Panc1 (cell line): ENCODE results near the gene RBMS3. TPM values are rescaled to one million over a fixed set of nuclear protein-coding genes. Genes with fewer than 3 reads are reported as not detected.

Source experiments
- ATAC-seq: fragments of 200-7000 bp; cut with Tn5 transposase; 2 replicates; pipeline ENCODE4 v1.9.1; 2020; ENCODE audit warnings: mild to moderate bottlenecking, moderate library complexity
- BruUV-seq: library from RNA; stranded (reverse); fragments of 400-500 nt; replicated peaks from 2 replicates; lab custom pipeline; 2021; lab: Mats Ljungman, UMichigan
- CTCF ChIA-PET: fragments of 300-600 bp; sonication (Branson Sonifier 250); formaldehyde crosslinking; loops from one replicate; lab custom pipeline; 2022; ENCODE audit warnings: antibody characterized with exemption; lab: Charles Lee
- POLR2A ChIA-PET: fragments of 300-600 bp; sonication (Branson Sonifier 250); formaldehyde crosslinking; loops from one replicate; lab custom pipeline; 2022; ENCODE audit warnings: antibody characterized with exemption; lab: Charles Lee
- DNase-seq: peaks from one replicate; pipeline ENCODE4 v3.0.0-alpha.2; 2010; ENCODE audit warnings: low read depth, low spot score
- H3K27ac ChIP-seq: 2 replicates; pipeline ENCODE4 v1.5.1; 2011; ENCODE audit warnings: mild to moderate bottlenecking, low read length, inconsistent platforms
- H3K27me3 ChIP-seq: fragments of 200-500 bp; sonication (Bioruptor generic); 2 replicates; pipeline ENCODE4 v1.6.0; 2014; ENCODE audit warnings: low read length, inconsistent platforms; ENCODE audit not compliant: control insufficient read depth, insufficient read depth
- H3K36me3 ChIP-seq: fragments of 200-500 bp; sonication (Bioruptor generic); 2 replicates; pipeline ENCODE4 v1.5.1; 2014; ENCODE audit warnings: inconsistent platforms, mild to moderate bottlenecking, low read length, moderate library complexity; ENCODE audit not compliant: control insufficient read depth, insufficient read depth
- H3K4me1 ChIP-seq: 2 replicates; pipeline ENCODE4 v1.5.1; 2011; ENCODE audit warnings: inconsistent platforms, mild to moderate bottlenecking, low read length, moderate library complexity; ENCODE audit not compliant: control insufficient read depth, insufficient read depth
- H3K4me3 ChIP-seq, 2 experiments: 2 replicates each; pipeline ENCODE4 v1.5.1; 2011 to 2012; ENCODE audit warnings: low read depth in 2 of 2, low read length in 2 of 2, mild to moderate bottlenecking in 2 of 2, inconsistent platforms in 1 of 2, moderate library complexity in 1 of 2
- H3K9me3 ChIP-seq: fragments of 200-500 bp; sonication (Bioruptor generic); 2 replicates; pipeline ENCODE4 v1.5.1; 2014; ENCODE audit warnings: low read depth, mild to moderate bottlenecking, inconsistent platforms, low read length, moderate library complexity; ENCODE audit not compliant: control insufficient read depth, insufficient read depth
- CTCF ChIP-seq: fragments of 450-650 bp; IDR thresholded peaks from 2 replicates; pipeline ENCODE4 v1.5.1; 2017; ENCODE audit warnings: mild to moderate bottlenecking
- POLR2AphosphoS5 ChIP-seq: IDR thresholded peaks from 2 replicates; pipeline ENCODE4 v1.6.1; 2012; ENCODE audit warnings: mild to moderate bottlenecking, low read depth, low read length, moderate library complexity
- REST ChIP-seq, 2 experiments: IDR thresholded peaks; 2 replicates each; pipeline ENCODE4 v1.6.1; 2011 to 2012; ENCODE audit warnings: low read depth in 2 of 2, control low read depth in 1 of 2, low read length in 1 of 2, mild to moderate bottlenecking in 1 of 2, moderate library complexity in 1 of 2; ENCODE audit not compliant: insufficient read depth in 1 of 2
- SIN3A ChIP-seq: IDR thresholded peaks from 2 replicates; pipeline ENCODE4 v1.6.1; 2012; ENCODE audit warnings: low read depth, mild to moderate bottlenecking, low read length, moderate library complexity, borderline replicate concordance; ENCODE audit not compliant: insufficient read depth
- TCF7L2 ChIP-seq: IDR thresholded peaks from 2 replicates; pipeline ENCODE4 v1.6.1; 2011; ENCODE audit warnings: mild to moderate bottlenecking, low read depth, low read length, inconsistent platforms
- in situ Hi-C: cut with HindIII; loops from 2 replicates; pipeline ENCODE4 v1.10.0; 2016; ENCODE audit warnings: low sequenced_read_pairs, low pct_unique_long_range_greater_than_20kb
- intact Hi-C: fragments of 100-400 bp; cut with micrococcal nuclease; formaldehyde crosslinking; loops from one replicate; pipeline ENCODE4 v1.10.0; 2022; ENCODE audit not compliant: unreplicated experiment
- total RNA-seq: library from RNA; stranded (reverse); gene quantifications from one replicate; pipeline ENCODE4 v1.2.1, GENCODE V29; 2021; ENCODE audit not compliant: unreplicated experiment

RBMS3 gene
- total RNA-seq, 1 experiment from 2014 or later, result 1.1 TPM

GRCh38 chr3:29936054-29936453 lies 655.2 kb downstream of the RBMS3 start:
- H3K27ac ChIP-seq, result no peak overlapping the region
- ATAC-seq (no peak), DNase-seq (no peak)
- TF ChIP-seq REST (IDR thresholded peaks at IDR 0.05; ENCODE audit: insufficient read depth in 1 of 2, low read depth in 2 of 2, low read length in 1 of 2), result no peak
- TF ChIP-seq POLR2AphosphoS5, result no peak
- TF ChIP-seq CTCF, result no peak
- TF ChIP-seq TCF7L2, result no peak
- no peak for TF ChIP-seq SIN3A
- H3K27me3 ChIP-seq, result no peaks in the 10 kb centered on the region
- ChIA-PET POLR2A (no interaction called here), CTCF (no interaction called here)
- H3K4me1 ChIP-seq, result no peaks in the 10 kb centered on the region
- in situ Hi-C loops, result no loop called here
- H3K9me3 ChIP-seq, result no peaks in the 10 kb centered on the region
- intact Hi-C loops, result no loop called here
- BruUV-seq, result no TSS peak
- H3K4me3 ChIP-seq, result no peak overlapping the region
- H3K36me3 ChIP-seq, result no peaks in the 10 kb centered on the region; the same call in 1 of the 2 replicates

GRCh38 chr3:29936766-29937165 lies 655.9 kb downstream of the RBMS3 start:
- intact Hi-C loops (no loop called here), in situ Hi-C loops (no loop called here)
- Histone ChIP-seq H3K36me3 (no peaks in the 10 kb centered on the region; the same call in 1 of the 2 replicates), H3K27me3 (no peaks in the 10 kb centered on the region), H3K9me3 (no peaks in the 10 kb centered on the region), H3K4me3 (no peak overlapping the region), H3K4me1 (no peaks in the 10 kb centered on the region), H3K27ac (no peak overlapping the region)
- ATAC-seq, result no peak
- CTCF ChIA-PET, result no interaction called here
- POLR2A ChIA-PET, result no interaction called here
- TF ChIP-seq REST (IDR thresholded peaks at IDR 0.05; ENCODE audit: insufficient read depth in 1 of 2, low read depth in 2 of 2, low read length in 1 of 2), result no peak
- TF ChIP-seq POLR2AphosphoS5, result no peak
- TF ChIP-seq SIN3A, result no peak
- DNase-seq, result no peak
- BruUV-seq, result no TSS peak
